HG03460 (cell line): ENCODE results near the gene MOB3B.

Experiments used
- ATAC-seq: cut with Tn5 transposase; IDR thresholded peaks from one replicate; pipeline ENCODE4 v1.9.1; 2021; ENCODE audit not compliant: unreplicated experiment

Gene MOB3B

GRCh38 chr9:27369591-27369990 is 160.0 kb downstream of the MOB3B start:
- no peak for ATAC-seq

- no peak for ATAC-seq
These were observed 161.2 kb downstream of the MOB3B start for GRCh38 chr9:27368316-27368985.

GRCh38 chr9:27367921-27368315 is 161.7 kb downstream of the MOB3B start:
- no peak for ATAC-seq

- peak; percentile 77 for ATAC-seq
These were observed 162.3 kb downstream of the MOB3B start for GRCh38 chr9:27367175-27367798.

- peak; percentile 83 for ATAC-seq
These were observed 163.8 kb downstream of the MOB3B start for GRCh38 chr9:27365707-27366376.

- ATAC-seq, result no peak
These were observed 167.0 kb downstream of the MOB3B start for GRCh38 chr9:27362447-27363210.

GRCh38 chr9:27361492-27361891 is 168.1 kb downstream of the MOB3B start:
- ATAC-seq, result no peak

- ATAC-seq, result no peak
These were observed 169.9 kb downstream of the MOB3B start for GRCh38 chr9:27359763-27360162.

GRCh38 chr9:27358007-27358406 is 171.6 kb downstream of the MOB3B start:
- no peak for ATAC-seq

- no peak for ATAC-seq
These were observed 173.2 kb downstream of the MOB3B start for GRCh38 chr9:27356446-27356845.

GRCh38 chr9:27355166-27355565 is 174.4 kb downstream of the MOB3B start:
- ATAC-seq, result no peak

GRCh38 chr9:27353474-27354229 is 176.0 kb downstream of the MOB3B start:
- ATAC-seq, result peak; percentile 76

GRCh38 chr9:27353166-27353473 is 176.5 kb downstream of the MOB3B start:
- no peak for ATAC-seq

GRCh38 chr9:27352457-27353165 is 177.0 kb downstream of the MOB3B start:
- ATAC-seq, result peak; percentile 39

- no peak for ATAC-seq
These were observed 178.2 kb downstream of the MOB3B start for GRCh38 chr9:27351438-27351837.

- no peak for ATAC-seq
These were observed 179.1 kb downstream of the MOB3B start for GRCh38 chr9:27350382-27350976.

GRCh38 chr9:27349698-27350080 is 179.9 kb downstream of the MOB3B start:
- ATAC-seq, result no peak

GRCh38 chr9:27348785-27349697 is 180.6 kb downstream of the MOB3B start:
- no peak for ATAC-seq

- no peak for ATAC-seq
These were observed 181.7 kb downstream of the MOB3B start for GRCh38 chr9:27347889-27348288.
